SK-N-MC (cell line): ENCODE data around the gene EPHX1.

Source experiments
- EZH2 ChIP-seq: fragments of 200-600 bp; sonication (generic); IDR thresholded peaks from one replicate; pipeline ENCODE4 v1.6.1; 2017; ENCODE audit warnings: antibody characterized with exemption
- FOXP2 ChIP-seq: optimal IDR thresholded peaks from 2 replicates; pipeline ENCODE3; 2011; ENCODE audit warnings: mild to moderate bottlenecking, moderate library complexity; ENCODE audit not compliant: insufficient read depth; ENCODE audit errors: extremely low read length, control extremely low read depth
- POLR2AphosphoS5 ChIP-seq: IDR thresholded peaks from 2 replicates; pipeline ENCODE4 v1.6.1; 2012; ENCODE audit warnings: mild to moderate bottlenecking, low read depth, low read length, borderline replicate concordance

DNA sequence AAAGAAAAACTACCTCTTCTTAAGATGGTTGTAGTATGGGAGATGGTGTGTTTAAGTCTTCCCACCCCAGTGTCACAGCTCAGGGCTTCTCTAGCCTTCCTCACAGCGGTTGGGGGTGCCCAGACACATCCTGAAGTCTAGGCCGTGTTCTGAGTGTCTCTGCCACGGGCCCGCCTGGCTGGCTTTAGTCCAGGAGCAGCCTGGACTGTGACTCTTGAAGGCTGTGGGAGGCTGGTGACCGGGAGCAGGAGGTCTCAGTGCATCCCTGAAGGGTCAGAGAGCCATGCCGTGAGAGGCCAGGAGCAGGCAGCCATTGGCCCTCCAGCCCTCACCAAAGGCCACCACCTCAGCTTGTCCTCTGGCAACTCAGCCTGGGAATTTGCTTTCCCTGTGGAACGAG, 4.5 kb downstream of the EPHX1 start:
- TF ChIP-seq EZH2, result no peak
- no peak for TF ChIP-seq POLR2AphosphoS5
- TF ChIP-seq FOXP2, result no peak
